Testis (tissue), 2 donors: ENCODE data around the gene ACAN.

Experiments used
- POLR2A ChIP-seq: fragments of 450-650 bp; IDR thresholded peaks from one replicate; pipeline ENCODE4 v1.6.1; 2017; ENCODE audit warnings: antibody characterized with exemption, mild to moderate bottlenecking, moderate library complexity
- TF ChIP-seq, protein P1 (sequence below), 3 experiments: fragments of 450-650 bp in 2 of 3; fragments of 200-600 bp in 1 of 3; sonication (generic) in 1 of 3; IDR thresholded peaks; one replicate each; pipeline ENCODE4 v1.5.1; 2016 to 2019; ENCODE audit warnings: antibody characterized with exemption in 3 of 3, mild to moderate bottlenecking in 2 of 3, moderate library complexity in 1 of 3

DNA sequence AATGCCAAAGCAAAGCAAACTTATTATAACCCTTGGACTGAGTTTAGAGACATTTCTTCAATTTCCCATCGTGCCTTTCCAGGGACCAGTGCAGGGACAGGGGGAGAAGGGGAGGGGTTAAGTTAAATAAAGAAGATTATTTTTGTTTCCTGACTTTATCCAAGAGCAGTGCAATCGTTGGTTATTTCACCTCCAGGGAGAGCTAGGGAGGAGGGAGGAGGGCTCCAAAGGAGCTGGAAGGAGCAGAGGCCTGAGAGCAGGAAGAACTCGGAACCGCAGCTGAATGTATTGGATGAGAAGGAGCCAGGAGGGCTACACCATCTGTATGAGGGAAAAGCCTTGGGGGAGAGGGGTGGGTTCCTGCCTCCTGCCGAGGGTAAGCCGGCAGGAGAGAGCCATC is 71.4 kb downstream of the ACAN start:
- TF ChIP-seq POLR2A, result no peak
- TF ChIP-seq, protein P1, sequence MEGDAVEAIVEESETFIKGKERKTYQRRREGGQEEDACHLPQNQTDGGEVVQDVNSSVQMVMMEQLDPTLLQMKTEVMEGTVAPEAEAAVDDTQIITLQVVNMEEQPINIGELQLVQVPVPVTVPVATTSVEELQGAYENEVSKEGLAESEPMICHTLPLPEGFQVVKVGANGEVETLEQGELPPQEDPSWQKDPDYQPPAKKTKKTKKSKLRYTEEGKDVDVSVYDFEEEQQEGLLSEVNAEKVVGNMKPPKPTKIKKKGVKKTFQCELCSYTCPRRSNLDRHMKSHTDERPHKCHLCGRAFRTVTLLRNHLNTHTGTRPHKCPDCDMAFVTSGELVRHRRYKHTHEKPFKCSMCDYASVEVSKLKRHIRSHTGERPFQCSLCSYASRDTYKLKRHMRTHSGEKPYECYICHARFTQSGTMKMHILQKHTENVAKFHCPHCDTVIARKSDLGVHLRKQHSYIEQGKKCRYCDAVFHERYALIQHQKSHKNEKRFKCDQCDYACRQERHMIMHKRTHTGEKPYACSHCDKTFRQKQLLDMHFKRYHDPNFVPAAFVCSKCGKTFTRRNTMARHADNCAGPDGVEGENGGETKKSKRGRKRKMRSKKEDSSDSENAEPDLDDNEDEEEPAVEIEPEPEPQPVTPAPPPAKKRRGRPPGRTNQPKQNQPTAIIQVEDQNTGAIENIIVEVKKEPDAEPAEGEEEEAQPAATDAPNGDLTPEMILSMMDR (IDR thresholded peaks at IDR 0.05), result no peak
